HEK293T (cell line): ENCODE data around the gene MLX.
A peak's percentile ranks its signal among the peaks of the same experiment; 100 is the strongest.

Source experiments
- CTCF ChIA-PET: fragments of 350-600 bp; formaldehyde crosslinking; extraction: SDS; loops from one replicate; lab custom pipeline; 2021; ENCODE audit warnings: antibody characterized with exemption, inconsistent platforms; lab: Yijun Ruan, JAX
- POLR2A ChIA-PET: fragments of 350-600 bp; formaldehyde crosslinking; extraction: SDS; loops from one replicate; lab custom pipeline; 2020; ENCODE audit warnings: antibody characterized with exemption, inconsistent platforms; lab: Yijun Ruan, JAX
- DNase-seq: peaks from one replicate; pipeline ENCODE4 v3.0.0; 2012; ENCODE audit warnings: mixed read lengths; ENCODE audit errors: extremely low spot score
- ARNT ChIP-seq: fragments of 450-650 bp; IDR thresholded peaks from 2 replicates; pipeline ENCODE4 v1.6.1; 2017; ENCODE audit warnings: mild to moderate bottlenecking
- BHLHE40 ChIP-seq: fragments of 450-650 bp; IDR thresholded peaks from 2 replicates; pipeline ENCODE4 v1.6.1; 2016; ENCODE audit warnings: mild to moderate bottlenecking, moderate library complexity, borderline replicate concordance
- CTBP1 ChIP-seq: fragments of 450-650 bp; IDR thresholded peaks from 2 replicates; pipeline ENCODE4 v1.6.1; 2016; ENCODE audit warnings: borderline replicate concordance
- ELF4 ChIP-seq: fragments of 450-650 bp; IDR thresholded peaks from 2 replicates; pipeline ENCODE4 v1.6.1; 2017; ENCODE audit warnings: antibody characterized with exemption
- FOXA1 ChIP-seq: fragments of 450-650 bp; IDR thresholded peaks from 2 replicates; pipeline ENCODE4 v1.6.1; 2016; ENCODE audit warnings: mild to moderate bottlenecking
- FOXK2 ChIP-seq: fragments of 450-650 bp; IDR thresholded peaks from 2 replicates; pipeline ENCODE4 v1.6.1; 2016; ENCODE audit warnings: mild to moderate bottlenecking
- FOXM1 ChIP-seq: fragments of 450-650 bp; IDR thresholded peaks from 2 replicates; pipeline ENCODE4 v1.6.1; 2017; ENCODE audit warnings: mild to moderate bottlenecking, borderline replicate concordance
- HDGF ChIP-seq: fragments of 450-650 bp; IDR thresholded peaks from 2 replicates; pipeline ENCODE4 v1.6.1; 2017; ENCODE audit warnings: antibody characterized with exemption, borderline replicate concordance
- L3MBTL2 ChIP-seq: fragments of 450-650 bp; conservative IDR thresholded peaks from 2 replicates; pipeline ENCODE4 v1.6.1; 2016; ENCODE audit warnings: mild to moderate bottlenecking
- LEF1 ChIP-seq: fragments of 450-650 bp; IDR thresholded peaks from 2 replicates; pipeline ENCODE4 v1.6.1; 2017; ENCODE audit warnings: mild to moderate bottlenecking, borderline replicate concordance
- NFRKB ChIP-seq: fragments of 450-650 bp; IDR thresholded peaks from 2 replicates; pipeline ENCODE4 v1.6.1; 2016; ENCODE audit warnings: mild to moderate bottlenecking, moderate library complexity
- SP1 ChIP-seq: fragments of 450-650 bp; IDR thresholded peaks from 2 replicates; pipeline ENCODE4 v1.6.1; 2017
- SUZ12 ChIP-seq: fragments of 450-650 bp; IDR thresholded peaks from 2 replicates; pipeline ENCODE4 v1.6.1; 2016; ENCODE audit warnings: mild to moderate bottlenecking
- TARDBP ChIP-seq: fragments of 450-650 bp; IDR thresholded peaks from 2 replicates; pipeline ENCODE4 v1.6.1; 2016
- ZNF384 ChIP-seq: fragments of 450-650 bp; IDR thresholded peaks from 2 replicates; pipeline ENCODE4 v1.6.1; 2016
- TF ChIP-seq, protein P1 (sequence below): fragments of 450-650 bp; IDR thresholded peaks from 2 replicates; pipeline ENCODE4 v1.6.1; 2016

Gene MLX

GRCh38 chr17:42608305-42609181 is 41.6 kb downstream of the MLX start:
- CTCF ChIA-PET: interaction anchor here (0.5 to 3.1 kb wide), 5 partner anchors 26 to 944 kb away, joined by 4 to 25 read pairs (median 5); partner anchors contain the start of gene PSMC3IP
- no peak for DNase-seq
- POLR2A ChIA-PET: interaction anchor here (0.6 to 3.7 kb wide), 41 partner anchors 9 to 919 kb away, joined by 3 to 88 read pairs (median 4); partner anchors contain the start of genes EIF1, PLEKHH3, PSMC3IP and TUBG2
- TF ChIP-seq SUZ12 (no peak), BHLHE40 (no peak), HDGF (no peak), ZNF384 (no peak), LEF1 (no peak), CTBP1 (no peak; the same call in 1 of the 2 replicates), ELF4 (no peak), TARDBP (no peak), L3MBTL2 (no peak), NFRKB (no peak), FOXA1 (no peak), FOXK2 (no peak), FOXM1 (no peak)
- TF ChIP-seq, protein P1, sequence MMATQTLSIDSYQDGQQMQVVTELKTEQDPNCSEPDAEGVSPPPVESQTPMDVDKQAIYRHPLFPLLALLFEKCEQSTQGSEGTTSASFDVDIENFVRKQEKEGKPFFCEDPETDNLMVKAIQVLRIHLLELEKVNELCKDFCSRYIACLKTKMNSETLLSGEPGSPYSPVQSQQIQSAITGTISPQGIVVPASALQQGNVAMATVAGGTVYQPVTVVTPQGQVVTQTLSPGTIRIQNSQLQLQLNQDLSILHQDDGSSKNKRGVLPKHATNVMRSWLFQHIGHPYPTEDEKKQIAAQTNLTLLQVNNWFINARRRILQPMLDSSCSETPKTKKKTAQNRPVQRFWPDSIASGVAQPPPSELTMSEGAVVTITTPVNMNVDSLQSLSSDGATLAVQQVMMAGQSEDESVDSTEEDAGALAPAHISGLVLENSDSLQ: no peak

DNA sequence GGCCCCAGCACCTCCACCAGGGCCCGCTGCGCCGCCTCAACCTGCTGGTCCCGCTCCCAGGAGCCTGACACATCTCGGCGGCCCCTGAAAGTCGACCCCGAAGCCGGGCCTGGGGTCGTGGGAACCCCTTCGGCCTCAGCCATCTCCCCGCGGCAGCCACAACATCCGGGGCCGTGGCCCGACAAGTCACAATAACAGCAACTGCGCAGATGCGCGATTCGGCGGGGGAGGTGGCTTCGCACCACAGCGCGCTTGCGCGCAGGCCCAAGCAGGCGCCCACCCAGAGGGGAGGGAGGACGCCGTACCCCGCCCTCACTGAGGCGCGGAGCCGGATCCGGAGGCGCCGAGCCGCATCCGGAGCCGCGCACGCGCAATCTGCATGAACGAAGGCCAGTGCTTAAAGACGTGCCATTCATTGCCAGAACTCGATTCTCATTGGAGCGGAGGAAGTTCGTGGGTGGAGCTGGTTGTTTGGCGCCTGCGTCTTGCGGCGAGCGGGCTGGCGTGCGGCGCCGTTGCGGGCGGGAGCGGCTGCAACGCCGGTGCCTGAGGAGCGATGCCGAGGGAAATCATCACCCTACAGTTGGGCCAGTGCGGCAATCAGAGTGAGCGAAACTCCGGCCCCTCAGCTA is 42.4 kb downstream of the MLX start, which contains the start of the genes RETREG3 and TUBG1:
TSS of gene RETREG3 (minus strand) at position 193 of the 632 bp plus-strand sequence. CDS start at position 143, 50 bp downstream.
TSS of gene TUBG1 (plus strand) at position 502 of the 632 bp plus-strand sequence. CDS start at position 557, 55 bp downstream.
- ChIA-PET POLR2A (interaction anchor here (0.6 to 3.7 kb wide), 37 partner anchors 10 to 920 kb away, joined by 3 to 88 read pairs (median 5); partner anchors contain the start of genes EIF1, PLEKHH3, PSMC3IP and TUBG2), CTCF (interaction anchor here (1.5 to 3.1 kb wide), 2 partner anchors 31 to 70 kb away, joined by 4 to 25 read pairs; partner anchors contain the start of gene PSMC3IP)
- DNase-seq: peak; percentile 99
- TF ChIP-seq FOXM1 (no peak), SUZ12 (no peak), ARNT (no peak), NFRKB (no peak), FOXA1 (no peak), TARDBP (no peak), LEF1 (no peak), SP1 (no peak), CTBP1 (no peak), HDGF (peak; percentile 90; the same call in 1 of the 2 replicates), ELF4 (no peak), BHLHE40 (no peak), L3MBTL2 (peak; percentile 75), FOXK2 (no peak), ZNF384 (no peak)
- TF ChIP-seq, protein P1: peak; percentile 97

GRCh38 chr17:42609814-42610801 is 43.2 kb downstream of the MLX start:
- ChIA-PET POLR2A (interaction anchor here (0.6 to 3.7 kb wide), 31 partner anchors 9 to 164 kb away, joined by 3 to 88 read pairs (median 5); partner anchors contain the start of genes PLEKHH3, PSMC3IP, TUBG2 and VPS25), CTCF (interaction anchor here (1.5 to 3.1 kb wide), 2 partner anchors 32 to 69 kb away, joined by 4 to 25 read pairs; partner anchors contain the start of gene PSMC3IP)
- peak; percentile 30 for DNase-seq

GRCh38 chr17:42612013-42612412 is 45.1 kb downstream of the MLX start:
- DNase-seq: no peak
- CTCF ChIA-PET: interaction anchor here (0.6 kb wide), 1 partner anchor 35 kb away, joined by 3 read pairs; no protein-coding TSS in a partner anchor
- POLR2A ChIA-PET: interaction anchor here (1.1 kb wide), 1 partner anchor 67 kb away, joined by 3 read pairs; no protein-coding TSS in a partner anchor
- no peak for TF ChIP-seq FOXM1
- no peak for TF ChIP-seq TARDBP
- TF ChIP-seq SUZ12: no peak
- TF ChIP-seq CTBP1: no peak
- TF ChIP-seq ZNF384: no peak
- TF ChIP-seq, protein P1: no peak
- TF ChIP-seq FOXK2: no peak
